ENCODE data around the gene PAX3.

PAX3 gene

GRCh38 chr2:222298311-222299150 lies at the start of gene PAX3:
Gene PAX3, minus strand, starts transcription at chr2:222298998. Its CDS starts 383 bp downstream, at chr2:222298615.
- DNase-seq (ENCODE audit: low read depth, low spot score): no peak

- no peak for DNase-seq (ENCODE audit: low read depth, low spot score)
These were observed 42.5 kb upstream of the PAX3 start for GRCh38 chr2:222341331-222341730.

- DNase-seq (ENCODE audit: low read depth, low spot score): no peak
These were observed 39.6 kb upstream of the PAX3 start for GRCh38 chr2:222338374-222338773.

DNA sequence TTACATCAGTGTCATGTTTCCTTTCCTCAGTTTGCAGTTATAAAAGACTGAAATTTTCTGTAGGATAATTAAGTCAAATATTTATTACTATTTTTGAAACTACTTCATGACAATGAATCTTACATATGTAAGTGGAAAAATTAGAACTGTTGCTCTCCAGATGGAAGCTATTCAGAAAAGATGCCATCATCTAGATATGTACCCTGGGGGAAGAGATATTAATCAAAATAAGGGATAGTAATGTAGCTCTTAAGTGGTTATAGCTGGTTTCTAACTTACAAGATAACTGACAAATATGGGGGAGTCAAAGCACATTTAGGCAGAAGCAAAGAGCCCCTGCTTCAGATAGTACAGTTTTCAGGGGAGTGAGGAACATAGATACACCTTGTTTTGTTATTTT lies 38.1 kb upstream of the PAX3 start:
- DNase-seq (ENCODE audit: low read depth, low spot score): no peak

DNA sequence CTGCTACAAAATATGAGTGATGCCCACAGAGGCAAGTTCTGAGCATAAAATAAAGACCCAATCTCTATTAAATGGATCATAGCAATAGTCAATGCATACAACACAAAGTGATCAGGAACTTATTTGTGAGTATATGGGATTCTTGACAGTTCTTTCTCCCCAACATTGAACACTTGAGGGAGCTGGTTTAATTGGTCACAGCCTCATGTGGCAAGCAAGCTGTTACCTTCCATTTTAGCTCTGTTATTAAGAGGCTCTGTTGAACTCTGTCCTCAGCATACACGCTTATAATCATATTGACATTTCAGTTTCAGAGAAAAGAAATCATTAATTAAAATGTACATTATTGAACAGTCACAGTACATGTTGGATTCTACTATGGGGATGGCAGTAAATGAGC lies 37.6 kb upstream of the PAX3 start:
- DNase-seq (ENCODE audit: low read depth, low spot score): no peak

DNA sequence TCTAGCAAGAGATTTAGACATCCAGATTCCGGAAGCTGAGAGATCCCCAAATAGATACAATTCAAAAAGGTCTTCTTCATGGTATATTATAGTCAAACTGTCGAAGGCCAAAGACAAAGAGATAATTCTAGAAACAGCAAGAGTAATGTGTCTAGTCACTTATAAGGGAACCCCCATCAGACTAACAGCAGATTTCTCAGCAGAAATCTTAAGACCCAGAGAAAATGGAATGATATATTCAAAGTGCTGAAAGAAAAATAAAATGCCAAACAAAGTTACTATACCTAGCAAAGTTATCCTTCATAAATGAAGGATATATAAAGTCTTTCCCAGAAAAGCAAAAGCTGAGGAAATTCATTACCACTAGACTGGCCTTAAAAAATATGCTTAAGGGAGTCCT lies 36.1 kb upstream of the PAX3 start:
- DNase-seq (ENCODE audit: low read depth, low spot score): no peak

- no peak for DNase-seq (ENCODE audit: low read depth, low spot score)
These were observed 34.6 kb upstream of the PAX3 start for GRCh38 chr2:222333397-222333796.

DNA sequence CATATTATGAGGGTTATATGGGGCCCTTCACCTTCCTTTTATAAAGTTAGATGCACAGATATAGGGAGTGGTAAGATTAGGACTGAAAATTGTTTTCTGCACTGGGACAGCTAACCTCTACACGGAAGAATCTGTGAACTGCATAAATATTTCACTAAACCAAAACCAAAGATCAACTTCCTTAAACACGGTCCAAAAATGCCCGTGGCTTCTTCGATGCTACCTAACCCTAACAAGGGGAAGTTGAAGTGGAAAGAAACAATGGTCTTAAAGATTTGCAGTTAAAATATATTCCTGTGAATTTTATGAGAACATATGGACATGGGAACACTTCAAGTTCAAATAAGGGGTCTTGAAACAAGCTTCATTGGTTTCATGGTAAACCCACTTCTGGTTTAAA lies 33.3 kb upstream of the PAX3 start:
- DNase-seq (ENCODE audit: low read depth, low spot score): no peak

DNA sequence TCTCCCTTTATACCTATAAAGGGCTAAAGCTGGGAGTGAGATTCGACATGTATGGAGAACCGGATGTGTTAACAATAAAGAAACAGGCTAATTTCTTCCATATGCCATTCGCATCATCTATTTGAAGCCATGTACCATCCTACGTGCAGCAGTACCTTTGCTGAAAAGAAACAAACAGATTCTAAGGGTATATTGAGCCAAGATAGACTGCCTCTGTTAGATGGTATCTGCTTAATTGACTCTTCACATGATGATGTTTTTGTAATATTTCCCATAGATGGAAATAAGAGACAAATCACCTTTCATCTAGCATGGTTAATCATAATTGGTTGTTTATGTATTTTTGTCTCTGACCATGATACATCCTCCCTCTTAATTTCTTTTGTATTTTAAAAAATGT lies 32.1 kb upstream of the PAX3 start:
- no peak for DNase-seq (ENCODE audit: low read depth, low spot score)

DNA sequence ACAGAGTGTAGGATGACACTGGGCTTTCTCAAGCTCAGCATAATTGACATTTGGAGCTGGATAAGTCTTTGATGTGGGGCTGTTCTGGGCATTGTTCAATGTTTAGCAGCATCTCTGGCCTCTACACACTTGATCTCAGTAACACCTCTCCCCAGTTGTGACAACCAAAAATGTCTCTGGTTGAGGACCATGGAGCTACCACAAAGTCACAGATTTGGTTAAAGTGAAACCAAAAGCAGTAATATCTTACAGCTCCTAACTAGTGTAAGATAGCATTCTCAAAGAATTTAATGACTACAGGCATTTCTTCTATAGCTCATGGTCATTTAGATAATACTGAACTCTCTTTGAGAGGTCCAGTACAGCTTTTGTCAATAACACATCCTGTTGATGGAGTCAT lies 23.4 kb upstream of the PAX3 start:
- no peak for DNase-seq (ENCODE audit: low read depth, low spot score)

DNA sequence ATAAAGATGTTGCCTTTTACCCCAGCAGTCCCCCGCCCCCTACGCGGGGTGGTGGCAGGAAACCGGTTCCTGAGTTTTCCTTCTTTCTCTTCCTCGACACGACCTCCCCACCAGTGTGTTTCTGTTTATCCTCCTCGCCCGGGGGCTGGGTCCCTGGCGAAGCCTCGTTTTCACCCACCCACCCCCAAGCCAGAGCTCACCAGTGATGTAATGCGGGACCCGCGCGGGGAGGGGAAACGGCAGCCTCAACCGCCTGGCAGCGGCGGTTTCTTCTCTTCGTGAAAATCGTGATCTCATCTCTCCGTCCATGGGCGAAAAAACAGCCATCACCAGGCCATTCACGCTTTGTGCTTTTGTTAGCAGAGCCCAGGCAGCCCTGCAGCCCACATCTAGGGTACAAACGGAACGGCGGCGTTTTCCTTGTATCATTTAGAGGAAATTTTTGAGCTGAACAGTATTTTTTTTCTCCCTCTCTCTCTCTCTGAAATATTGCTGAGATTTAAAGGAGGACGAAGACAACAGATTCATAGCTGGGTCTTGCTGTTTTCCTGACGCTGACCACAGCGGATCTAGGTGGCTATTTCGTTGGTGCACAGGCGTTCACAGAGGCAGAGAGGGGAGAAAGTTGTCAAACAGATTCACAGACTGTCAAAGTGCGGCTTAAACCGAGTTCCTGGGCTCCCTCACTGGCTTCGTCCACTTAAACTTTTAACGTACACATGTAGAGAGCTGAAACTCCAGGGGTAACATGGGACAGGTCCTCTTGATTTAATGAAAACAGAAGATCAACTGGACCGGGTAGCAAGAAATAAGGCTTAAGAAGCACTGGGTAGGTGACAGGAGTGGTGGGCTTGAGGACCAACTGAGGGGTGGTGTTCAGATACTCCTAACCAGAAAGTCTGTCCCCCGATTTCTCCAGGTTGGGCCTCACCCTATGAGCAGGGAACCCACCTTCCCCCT lies 21.9 kb upstream of the PAX3 start:
- no peak for DNase-seq (ENCODE audit: low read depth, low spot score)

DNA sequence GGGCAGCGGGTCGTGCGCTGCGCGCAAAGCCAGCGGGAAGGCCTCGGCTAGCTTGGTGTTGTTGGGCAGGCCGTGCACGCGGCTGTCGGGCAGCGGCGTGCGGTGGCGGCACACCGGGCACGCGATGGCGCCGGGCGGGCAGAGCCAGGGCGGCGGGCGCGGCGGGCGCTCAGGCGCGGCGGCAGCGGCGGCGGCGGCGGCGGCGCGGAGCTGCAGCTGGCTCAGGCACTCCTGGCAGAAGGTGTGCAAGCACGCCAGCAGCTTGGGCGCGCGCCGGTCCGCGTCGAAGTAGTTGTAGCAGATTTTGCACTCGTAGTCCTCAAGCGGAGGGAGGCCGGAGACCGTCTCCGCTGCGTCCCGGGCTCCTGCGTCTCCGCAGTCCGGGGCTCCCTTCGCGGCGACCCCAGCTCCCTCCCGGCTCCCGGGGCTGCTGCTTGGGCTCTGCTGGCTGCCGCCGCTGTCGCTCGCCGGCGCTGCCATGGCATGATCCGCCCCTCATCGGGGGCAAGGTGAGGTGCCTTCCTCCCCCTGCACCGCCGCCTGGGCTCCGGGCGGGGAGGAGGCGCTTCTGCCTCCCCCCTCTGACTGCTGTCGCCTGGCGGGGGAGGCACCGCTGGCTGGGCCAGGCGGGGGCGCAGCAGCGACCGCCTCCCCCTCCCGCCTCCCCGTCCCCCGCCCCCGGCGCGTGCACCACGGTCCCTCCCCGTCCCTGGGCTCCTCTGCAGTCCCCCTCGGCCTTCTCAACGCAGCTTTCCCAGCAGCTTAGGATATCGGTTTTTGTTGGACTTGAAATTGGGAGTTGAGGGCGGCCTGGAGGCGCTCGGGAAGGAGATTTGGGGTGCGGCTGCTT lies 21.0 kb upstream of the PAX3 start:
- DNase-seq (ENCODE audit: low read depth, low spot score): no peak

DNA sequence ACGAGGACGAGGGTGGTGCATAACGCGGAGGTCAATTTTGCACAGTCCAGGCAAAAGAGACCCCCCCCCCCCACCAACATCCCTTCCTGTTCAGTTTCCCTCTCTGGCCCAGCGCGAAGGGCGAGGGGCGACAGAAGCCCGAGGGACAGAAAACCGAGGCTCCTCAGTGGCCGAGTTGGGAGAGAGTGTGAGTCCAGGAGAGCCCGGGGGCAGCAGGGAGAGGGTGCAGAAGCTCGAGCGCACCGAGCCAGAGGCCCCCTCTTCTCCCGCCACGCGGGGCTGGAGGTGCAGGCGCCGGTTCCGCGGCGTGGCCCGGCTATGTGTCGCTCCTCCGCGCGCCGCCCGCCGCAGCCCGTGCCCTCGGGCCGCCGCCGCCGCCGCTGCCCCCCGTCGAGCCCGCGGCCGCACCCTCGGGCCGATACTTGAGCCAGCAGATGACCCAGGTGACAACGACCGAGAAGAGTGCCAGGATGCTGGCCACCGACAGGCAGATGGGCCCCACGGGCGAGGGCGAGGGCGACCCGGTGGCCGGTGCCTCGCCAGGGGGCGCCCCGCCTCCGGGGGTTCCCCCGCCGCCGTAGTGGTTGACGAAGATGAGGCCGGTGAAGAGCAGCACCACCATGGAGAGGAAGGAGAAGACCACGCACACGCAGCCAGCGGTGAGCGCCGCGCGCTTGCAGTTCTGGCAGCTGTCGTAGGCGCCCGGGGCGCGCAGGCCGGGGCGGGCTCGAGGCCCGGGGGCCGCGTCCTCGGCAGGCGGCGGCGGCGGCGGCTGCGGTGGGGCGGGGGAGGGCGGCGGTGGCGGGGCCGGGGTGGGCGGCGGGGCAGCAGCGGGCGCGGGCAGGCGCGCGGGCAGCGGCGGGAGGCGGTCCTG lies 20.2 kb upstream of the PAX3 start:
- DNase-seq (ENCODE audit: low read depth, low spot score): no peak

GRCh38 chr2:222318026-222318711 lies 19.4 kb upstream of the PAX3 start:
- peak; percentile 15 for DNase-seq (ENCODE audit: low read depth, low spot score)

GRCh38 chr2:222315443-222316121 lies 16.8 kb upstream of the PAX3 start:
- no peak for DNase-seq (ENCODE audit: low read depth, low spot score)

- no peak for DNase-seq (ENCODE audit: low read depth, low spot score)
These were observed 15.0 kb upstream of the PAX3 start for GRCh38 chr2:222313816-222314215.

DNA sequence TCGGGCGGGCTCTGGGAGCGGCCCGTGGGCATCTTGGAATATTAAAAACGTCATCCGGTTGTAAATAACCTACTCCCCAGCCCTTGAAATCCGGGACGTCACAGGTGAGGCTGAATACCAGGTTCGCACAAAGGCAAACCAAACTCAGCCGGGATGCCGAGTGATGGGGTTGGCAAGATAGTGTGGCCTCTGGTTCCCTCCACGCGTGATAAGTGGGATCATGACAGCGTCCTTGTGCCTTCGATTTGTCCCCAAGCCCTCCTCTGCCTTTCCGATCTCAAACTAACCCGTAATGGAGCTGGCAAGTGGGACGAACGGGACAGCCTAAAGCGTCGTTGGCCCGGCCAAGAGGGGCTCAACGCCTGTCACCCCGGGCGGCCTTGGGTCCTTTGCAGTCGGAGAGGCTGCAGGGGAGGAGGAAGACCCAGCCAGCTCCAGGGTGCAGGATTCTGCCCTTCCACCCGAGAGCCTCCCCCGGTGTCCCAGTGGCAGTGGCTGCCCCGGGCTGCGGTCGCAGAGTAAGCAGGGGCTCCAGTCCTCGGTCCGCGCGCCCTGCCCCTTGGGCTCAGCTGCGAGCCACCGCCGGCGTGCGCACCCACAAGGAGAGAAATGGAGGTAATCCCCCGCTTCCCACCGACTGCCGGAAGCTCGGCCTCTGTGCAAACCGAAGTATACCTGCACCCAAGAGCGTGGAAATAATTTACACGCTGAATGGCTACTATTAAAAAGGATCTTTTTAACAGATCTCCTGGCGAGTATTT lies 13.4 kb upstream of the PAX3 start:
- no peak for DNase-seq (ENCODE audit: low read depth, low spot score)

GRCh38 chr2:222311319-222311977 lies 12.7 kb upstream of the PAX3 start:
- no peak for DNase-seq (ENCODE audit: low read depth, low spot score)
